HepG2 (cell line): Measurements from ENCODE around the gene GUCA1A. TPM values are rescaled to one million over a fixed set of nuclear protein-coding genes. Genes with fewer than 3 reads are reported as not detected.

Source experiments
- ATAC-seq: fragments of 200-7000 bp; cut with Tn5 transposase; 3 replicates; pipeline ENCODE4 v1.9.1; 2020; ENCODE audit warnings: mild to moderate bottlenecking, moderate library complexity
- BruUV-seq: library from RNA; stranded (reverse); fragments of 400-500 nt; replicated peaks from 2 replicates; lab custom pipeline; 2021; lab: Mats Ljungman, UMichigan
- CTCF ChIA-PET: fragments of 300-600 bp; formaldehyde crosslinking; extraction: SDS; loops from one replicate; lab custom pipeline; 2021; ENCODE audit warnings: low total read pairs, inconsistent platforms, low intra/inter-chr PET ratio; lab: Yijun Ruan, JAX
- POLR2A ChIA-PET: fragments of 350-600 bp; sonication (Branson Sonifier 250); formaldehyde crosslinking; loops from one replicate; lab custom pipeline; 2020; ENCODE audit warnings: antibody characterized with exemption, inconsistent platforms; lab: Yijun Ruan, JAX
- DNase-seq: peaks from one replicate; pipeline ENCODE4 v3.0.0-alpha.2; 2015; ENCODE audit warnings: low spot score
- FAIRE-seq: peaks from 3 replicates; lab custom pipeline; 2011; peaks lifted over from hg19 to GRCh38; lab: Jason Lieb, UNC
- H2AFZ ChIP-seq: one replicate; pipeline ENCODE4 v1.6.1; 2011; ENCODE audit warnings: low read length, inconsistent platforms
- H3K27ac ChIP-seq: fragments of 300-600 bp; 3 replicates; pipeline ENCODE4 v1.8.0; 2011; ENCODE audit warnings: mixed run types, mild to moderate bottlenecking, mixed read lengths, low read length, inconsistent platforms; ENCODE audit not compliant: insufficient read depth; ENCODE audit errors: extremely low read length
- H3K27me3 ChIP-seq, 2 experiments: fragments of 200-600 bp in 1 of 2; 2 replicates in 1 of 2; 3 replicates in 1 of 2; pipeline versions ENCODE4 v1.6.0 to v1.8.0; 2011; ENCODE audit warnings: low read length in 2 of 2, mild to moderate bottlenecking in 2 of 2, moderate library complexity in 2 of 2, inconsistent platforms in 1 of 2; ENCODE audit not compliant: insufficient read depth in 2 of 2, control insufficient read depth in 1 of 2
- H3K36me3 ChIP-seq, 2 experiments: fragments of 200-600 bp in 1 of 2; replicated peaks in 1 of 2; 2 replicates in 1 of 2; 3 replicates in 1 of 2; pipeline versions ENCODE4 v1.5.1 to v1.8.0; 2011; ENCODE audit warnings: low read length in 2 of 2, inconsistent platforms in 1 of 2; ENCODE audit not compliant: insufficient read depth in 2 of 2, control insufficient read depth in 1 of 2
- H3K4me1 ChIP-seq: 2 replicates; pipeline ENCODE4 v1.5.1; 2012; ENCODE audit warnings: low read length, inconsistent platforms; ENCODE audit not compliant: insufficient read depth
- H3K4me2 ChIP-seq: 2 replicates; pipeline ENCODE4 v1.6.0; 2011; ENCODE audit warnings: low read depth, low read length, inconsistent platforms
- H3K4me3 ChIP-seq, 3 experiments: fragments of 200-600 bp in 1 of 3; sonication (generic), shearing (Covaris generic) in 1 of 3; replicated peaks in 1 of 3; 2 replicates each; pipeline ENCODE4 v1.5.1; 2011 to 2016; ENCODE audit warnings: low read length in 3 of 3, inconsistent platforms in 2 of 3, low read depth in 2 of 3, mild to moderate bottlenecking in 2 of 3, control low read depth in 1 of 3, mixed read lengths in 1 of 3; ENCODE audit not compliant: insufficient read depth in 1 of 3
- H3K79me2 ChIP-seq: one replicate; pipeline ENCODE4 v1.6.1; 2011; ENCODE audit warnings: low read length, inconsistent platforms; ENCODE audit not compliant: insufficient read depth
- H3K9ac ChIP-seq: 2 replicates; pipeline ENCODE4 v1.6.0; 2011; ENCODE audit warnings: mild to moderate bottlenecking, low read depth, low read length, inconsistent platforms; ENCODE audit not compliant: insufficient read depth
- H3K9me3 ChIP-seq: 2 replicates; pipeline ENCODE4 v1.5.1; 2012; ENCODE audit warnings: mild to moderate bottlenecking, low read length
- H4K20me1 ChIP-seq: 2 replicates; pipeline ENCODE4 v1.6.0; 2011; ENCODE audit warnings: inconsistent platforms, mild to moderate bottlenecking, low read length, moderate library complexity; ENCODE audit not compliant: insufficient read depth
- CTCF ChIP-seq: sonication (generic); formaldehyde crosslinking; IDR thresholded peaks from 2 replicates; pipeline ENCODE4 v1.5.0; 2020; ENCODE audit warnings: mild to moderate bottlenecking, missing genetic modification reagents, moderate library complexity
- EZH2 ChIP-seq: conservative IDR thresholded peaks from 2 replicates; pipeline ENCODE4 v1.6.1; 2012; ENCODE audit warnings: mild to moderate bottlenecking, low read depth, low read length, moderate library complexity
- PAX8 ChIP-seq: sonication (generic); formaldehyde crosslinking; IDR thresholded peaks from 2 replicates; pipeline ENCODE4 v1.8.0; 2022; ENCODE audit warnings: mild to moderate bottlenecking, missing genetic modification reagents, borderline replicate concordance
- STAG1 ChIP-seq: sonication (generic); formaldehyde crosslinking; IDR thresholded peaks from 2 replicates; pipeline ENCODE4 v1.4.0; 2020; ENCODE audit warnings: missing genetic modification reagents
- TEAD3 ChIP-seq: optimal IDR thresholded peaks from 2 replicates; pipeline ENCODE3; 2016; ENCODE audit warnings: borderline replicate concordance
- ZNF768 ChIP-seq: sonication (generic); formaldehyde crosslinking; IDR thresholded peaks from 2 replicates; pipeline ENCODE4 v1.4.0; 2020; ENCODE audit warnings: missing genetic modification reagents
- WGBS: methylation state at CpG from one replicate; pipeline ENCODE4 v1.1.6; 2017; ENCODE audit warnings: low lambda C conversion rate; 5-methylcytosine and 5-hydroxymethylcytosine counted together
- in situ Hi-C: cut with HindIII; loops from 2 replicates; pipeline ENCODE4 v1.10.0; 2017; ENCODE audit warnings: low pct_unique_long_range_greater_than_20kb; ENCODE audit not compliant: extremely low pct_ligation_motif_present
- intact Hi-C: fragments of 100-400 bp; cut with micrococcal nuclease; formaldehyde crosslinking; loops from one replicate; pipeline ENCODE4 v1.10.0; 2022; ENCODE audit not compliant: unreplicated experiment
- polyA plus RNA-seq, 8 experiments: library from polyadenylated mRNA; depleted of rRNA in 3 of 8; stranded (reverse) in 7 of 8; unstranded in 1 of 8; fragments of >200 nt; fragmentation: Illumina TruSeq in 4 of 8; extraction: Trizol in 4 of 8; gene quantifications; 2 replicates each; pipeline versions ENCODE4 v1.2.1 to v1.2.3, GENCODE V29; 2011 to 2016; ENCODE audit warnings: low read depth in 4 of 8, missing spikeins in 1 of 8, mixed read lengths in 1 of 8; ENCODE audit not compliant: insufficient read depth in 1 of 8
- total RNA-seq, 5 experiments: library from RNA; depleted of rRNA; stranded (reverse); fragments of >200 nt; fragmentation: Illumina TruSeq; extraction: Trizol; gene quantifications; 2 replicates each; pipeline ENCODE4 v1.2.3, GENCODE V29; 2016; ENCODE audit warnings: low read depth in 1 of 5
- TF ChIP-seq, protein P1 (sequence below): sonication (generic); formaldehyde crosslinking; IDR thresholded peaks from 2 replicates; pipeline ENCODE4 v1.8.1; 2023; ENCODE audit warnings: missing genetic modification reagents, mild to moderate bottlenecking, borderline replicate concordance
- TF ChIP-seq, protein P2 (sequence below), 2 experiments: sonication (generic) in 1 of 2; formaldehyde crosslinking in 1 of 2; IDR thresholded peaks; 2 replicates each; pipeline versions ENCODE4 v1.5.1 to v1.6.1; 2011 to 2020; ENCODE audit warnings: borderline replicate concordance in 1 of 2, low read depth in 1 of 2, low read length in 1 of 2, mild to moderate bottlenecking in 1 of 2, missing genetic modification reagents in 1 of 2, moderate library complexity in 1 of 2
- TF ChIP-seq, protein P3 (sequence below): sonication (generic); formaldehyde crosslinking; IDR thresholded peaks from 2 replicates; pipeline ENCODE4 v1.5.0; 2020; ENCODE audit warnings: mild to moderate bottlenecking, missing genetic modification reagents

Gene GUCA1A
- total and polyA plus RNA-seq, 2 of the 13 experiments (the other 11 are each of a cell fraction or from before 2014, with no cell fraction given), result not detected

- POLR2A ChIA-PET, result no interaction called here
- intact Hi-C loops, result no loop called here
- ATAC-seq (no peak), DNase-seq (no peak), FAIRE-seq (no peak)
- Histone ChIP-seq H3K27ac (no peak overlapping the region), H3K9me3 (no peaks in the 10 kb centered on the region), H3K9ac (no peak overlapping the region), H3K4me2 (no peak overlapping the region), H3K79me2 (no peaks in the 10 kb centered on the region), H3K36me3 (no peaks in the 10 kb centered on the region), H2AFZ (no peak overlapping the region), H3K27me3 (peaks cover 2 to 3% of the 10 kb centered on the region in 2 experiments; a peak in 2 of 5 replicates), H3K4me1 (peaks cover 2% of the 10 kb centered on the region), H3K4me3 (no peak overlapping the region), H4K20me1 (no peaks in the 10 kb centered on the region)
- BruUV-seq, result no TSS peak
- in situ Hi-C loops, result no loop called here
- 69% methylated on average over 7 of the region's 7 CpGs for WGBS
- TF ChIP-seq PAX8 (no peak), ZNF768 (CRISPR knock-in tag) (peak; percentile 88)
- TF ChIP-seq, protein P1, sequence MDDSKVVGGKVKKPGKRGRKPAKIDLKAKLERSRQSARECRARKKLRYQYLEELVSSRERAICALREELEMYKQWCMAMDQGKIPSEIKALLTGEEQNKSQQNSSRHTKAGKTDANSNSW (CRISPR knock-in tag), result no peak
- CTCF ChIA-PET, result no interaction called here
Measured at GRCh38 chr6:42171813-42172581, 1.2 kb upstream of the GUCA1A start.

- WGBS, result 34% methylated on average over 5 of the region's 5 CpGs
- ChIA-PET CTCF (interaction anchor here (1.2 to 1.9 kb wide), 2 partner anchors 9 to 101 kb away, joined by 3 to 4 read pairs; no protein-coding TSS in a partner anchor), POLR2A (no interaction called here)
- intact Hi-C loops, result no loop called here
- Histone ChIP-seq H3K27me3 (0 out of 5 replicates have a peak, but pooled peaks cover 0 to 3% of the 10 kb centered on the region in 2 experiments), H2AFZ (no peak overlapping the region), H3K9ac (no peak overlapping the region), H3K4me1 (no peaks in the 10 kb centered on the region), H4K20me1 (no peaks in the 10 kb centered on the region), H3K27ac (no peak overlapping the region), H3K4me2 (no peak overlapping the region), H3K36me3 (no peaks in the 10 kb centered on the region), H3K4me3 (no peak overlapping the region), H3K79me2 (no peaks in the 10 kb centered on the region), H3K9me3 (no peaks in the 10 kb centered on the region)
- ATAC-seq, result no peak
- in situ Hi-C loops, result no loop called here
- no peak for FAIRE-seq
- DNase-seq, result peak; percentile 29
- no TSS peak for BruUV-seq
- TF ChIP-seq EZH2 (no peak), CTCF (peak; percentile 50), TEAD3 (CRISPR knock-in tag) (peak; percentile 38), STAG1 (peak; percentile 56)
- TF ChIP-seq, protein P2, sequence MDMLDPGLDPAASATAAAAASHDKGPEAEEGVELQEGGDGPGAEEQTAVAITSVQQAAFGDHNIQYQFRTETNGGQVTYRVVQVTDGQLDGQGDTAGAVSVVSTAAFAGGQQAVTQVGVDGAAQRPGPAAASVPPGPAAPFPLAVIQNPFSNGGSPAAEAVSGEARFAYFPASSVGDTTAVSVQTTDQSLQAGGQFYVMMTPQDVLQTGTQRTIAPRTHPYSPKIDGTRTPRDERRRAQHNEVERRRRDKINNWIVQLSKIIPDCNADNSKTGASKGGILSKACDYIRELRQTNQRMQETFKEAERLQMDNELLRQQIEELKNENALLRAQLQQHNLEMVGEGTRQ (IDR thresholded peaks at IDR 0.05; ENCODE audit: low read depth, low read length), result no peak
- TF ChIP-seq, protein P2 (CRISPR knock-in tag; IDR thresholded peaks at IDR 0.05; ENCODE audit: borderline replicate concordance), result no peak
- TF ChIP-seq, protein P3, sequence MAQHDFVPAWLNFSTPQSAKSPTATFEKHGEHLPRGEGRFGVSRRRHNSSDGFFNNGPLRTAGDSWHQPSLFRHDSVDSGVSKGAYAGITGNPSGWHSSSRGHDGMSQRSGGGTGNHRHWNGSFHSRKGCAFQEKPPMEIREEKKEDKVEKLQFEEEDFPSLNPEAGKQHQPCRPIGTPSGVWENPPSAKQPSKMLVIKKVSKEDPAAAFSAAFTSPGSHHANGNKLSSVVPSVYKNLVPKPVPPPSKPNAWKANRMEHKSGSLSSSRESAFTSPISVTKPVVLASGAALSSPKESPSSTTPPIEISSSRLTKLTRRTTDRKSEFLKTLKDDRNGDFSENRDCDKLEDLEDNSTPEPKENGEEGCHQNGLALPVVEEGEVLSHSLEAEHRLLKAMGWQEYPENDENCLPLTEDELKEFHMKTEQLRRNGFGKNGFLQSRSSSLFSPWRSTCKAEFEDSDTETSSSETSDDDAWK (CRISPR knock-in tag), result no peak
Measured at GRCh38 chr6:42175860-42176259, 2.7 kb downstream of the GUCA1A start.
